Jurkat, Clone E6-1 (cell line): ENCODE measurements around the gene ARHGEF28.
A peak's percentile ranks its signal among the peaks of the same experiment; 100 is the strongest.

ENCODE experiments used
- DNase-seq: peaks from one replicate; pipeline ENCODE4 v3.0.0-alpha.2; 2011; ENCODE audit warnings: low read depth, low spot score
- H3K4me3 ChIP-seq: 2 replicates; pipeline ENCODE4 v1.5.1; 2011; ENCODE audit warnings: mild to moderate bottlenecking, low read length, control low read depth, moderate library complexity

ARHGEF28 gene

GRCh38 chr5:73859696-73860095, 233.7 kb downstream of the ARHGEF28 start:
- DNase-seq, result no peak
- H3K4me3 ChIP-seq, result no peak overlapping the region

GRCh38 chr5:73861313-73861988, 235.5 kb downstream of the ARHGEF28 start:
- no peak overlapping the region for H3K4me3 ChIP-seq
- DNase-seq, result no peak

- DNase-seq, result no peak
- H3K4me3 ChIP-seq, result no peak overlapping the region
Measured at GRCh38 chr5:73862796-73863195, 236.8 kb downstream of the ARHGEF28 start.

GRCh38 chr5:73863876-73864275, 237.9 kb downstream of the ARHGEF28 start:
- DNase-seq, result no peak
- no peak overlapping the region for H3K4me3 ChIP-seq

GRCh38 chr5:73865315-73865714, 239.3 kb downstream of the ARHGEF28 start:
- no peak overlapping the region for H3K4me3 ChIP-seq
- no peak for DNase-seq

GRCh38 chr5:73867345-73868335, 241.6 kb downstream of the ARHGEF28 start:
- no peak for DNase-seq

GRCh38 chr5:73883646-73884045, 257.6 kb downstream of the ARHGEF28 start:
- no peak for DNase-seq
- no peak overlapping the region for H3K4me3 ChIP-seq

More at GRCh38 chr5:73867345-73868335, 241.6 kb downstream of the ARHGEF28 start:
- H3K4me3 ChIP-seq, result no peak overlapping the region

- no peak for DNase-seq
- no peak overlapping the region for H3K4me3 ChIP-seq
Measured at GRCh38 chr5:73887688-73888087, 261.7 kb downstream of the ARHGEF28 start.

GRCh38 chr5:73890569-73890968, 264.6 kb downstream of the ARHGEF28 start:
- no peak overlapping the region for H3K4me3 ChIP-seq
- no peak for DNase-seq

- no peak for DNase-seq
- H3K4me3 ChIP-seq, result no peak overlapping the region
Measured at GRCh38 chr5:73892218-73892617, 266.2 kb downstream of the ARHGEF28 start.

GRCh38 chr5:73892806-73893205, 266.8 kb downstream of the ARHGEF28 start:
- H3K4me3 ChIP-seq, result no peak overlapping the region
- no peak for DNase-seq

GRCh38 chr5:73893813-73894212, 267.8 kb downstream of the ARHGEF28 start:
- no peak overlapping the region for H3K4me3 ChIP-seq
- no peak for DNase-seq

GRCh38 chr5:73894860-73895259, 268.9 kb downstream of the ARHGEF28 start:
- H3K4me3 ChIP-seq, result no peak overlapping the region
- no peak for DNase-seq

GRCh38 chr5:73895471-73895870, 269.5 kb downstream of the ARHGEF28 start:
- DNase-seq, result peak; percentile 22
- H3K4me3 ChIP-seq, result no peak overlapping the region

GRCh38 chr5:73896097-73896496, 270.1 kb downstream of the ARHGEF28 start:
- DNase-seq, result no peak
- H3K4me3 ChIP-seq, result no peak overlapping the region

- DNase-seq, result no peak
- H3K4me3 ChIP-seq, result no peak overlapping the region
Measured at GRCh38 chr5:73896668-73897067, 270.7 kb downstream of the ARHGEF28 start.

GRCh38 chr5:73897893-73898292, 271.9 kb downstream of the ARHGEF28 start:
- no peak overlapping the region for H3K4me3 ChIP-seq
- DNase-seq, result no peak

- H3K4me3 ChIP-seq, result no peak overlapping the region
- DNase-seq, result no peak
Measured at GRCh38 chr5:73899055-73899454, 273.1 kb downstream of the ARHGEF28 start.

- H3K4me3 ChIP-seq, result no peak overlapping the region
- no peak for DNase-seq
Measured at GRCh38 chr5:73899916-73900315, 273.9 kb downstream of the ARHGEF28 start.

GRCh38 chr5:73900566-73900965, 274.6 kb downstream of the ARHGEF28 start:
- DNase-seq, result no peak
- no peak overlapping the region for H3K4me3 ChIP-seq
